KOPT-K1 (cell line): Measurements from ENCODE around the gene WDR1.

Experiments used
- H3K27ac ChIP-seq: fragments of 200-600 bp; sonication (generic); 2 replicates; pipeline ENCODE4 v1.5.1; 2016; ENCODE audit warnings: antibody characterized with exemption, mild to moderate bottlenecking, low read depth, low read length; ENCODE audit not compliant: poor library complexity, severe bottlenecking
- H3K36me3 ChIP-seq: fragments of 200-600 bp; sonication (generic); 2 replicates; pipeline ENCODE4 v1.5.1; 2017; ENCODE audit warnings: antibody characterized with exemption, mild to moderate bottlenecking, low read length, moderate library complexity; ENCODE audit not compliant: insufficient read depth
- H3K9me3 ChIP-seq: fragments of 200-600 bp; sonication (generic); 2 replicates; pipeline ENCODE4 v1.5.1; 2017; ENCODE audit warnings: antibody characterized with exemption, low read length, mild to moderate bottlenecking; ENCODE audit not compliant: insufficient read depth, poor library complexity, severe bottlenecking

The WDR1 gene

GRCh38 chr4:10090467-10091250 lies 25.9 kb downstream of the WDR1 start:
- Histone ChIP-seq H3K27ac (peak overlapping the region; percentile 90), H3K36me3 (peaks cover 90% of the 10 kb centered on the region)

GRCh38 chr4:10089346-10089745 lies 27.3 kb downstream of the WDR1 start:
- Histone ChIP-seq H3K9me3 (no peaks in the 10 kb centered on the region), H3K27ac (no peak overlapping the region), H3K36me3 (peaks cover 96% of the 10 kb centered on the region)

More at GRCh38 chr4:10090467-10091250, 25.9 kb downstream of the WDR1 start:
- no peaks in the 10 kb centered on the region for H3K9me3 ChIP-seq

GRCh38 chr4:10088135-10089010 lies 28.2 kb downstream of the WDR1 start:
- Histone ChIP-seq H3K27ac (no peak overlapping the region), H3K36me3 (peaks cover 100% of the 10 kb centered on the region), H3K9me3 (no peaks in the 10 kb centered on the region)

DNA sequence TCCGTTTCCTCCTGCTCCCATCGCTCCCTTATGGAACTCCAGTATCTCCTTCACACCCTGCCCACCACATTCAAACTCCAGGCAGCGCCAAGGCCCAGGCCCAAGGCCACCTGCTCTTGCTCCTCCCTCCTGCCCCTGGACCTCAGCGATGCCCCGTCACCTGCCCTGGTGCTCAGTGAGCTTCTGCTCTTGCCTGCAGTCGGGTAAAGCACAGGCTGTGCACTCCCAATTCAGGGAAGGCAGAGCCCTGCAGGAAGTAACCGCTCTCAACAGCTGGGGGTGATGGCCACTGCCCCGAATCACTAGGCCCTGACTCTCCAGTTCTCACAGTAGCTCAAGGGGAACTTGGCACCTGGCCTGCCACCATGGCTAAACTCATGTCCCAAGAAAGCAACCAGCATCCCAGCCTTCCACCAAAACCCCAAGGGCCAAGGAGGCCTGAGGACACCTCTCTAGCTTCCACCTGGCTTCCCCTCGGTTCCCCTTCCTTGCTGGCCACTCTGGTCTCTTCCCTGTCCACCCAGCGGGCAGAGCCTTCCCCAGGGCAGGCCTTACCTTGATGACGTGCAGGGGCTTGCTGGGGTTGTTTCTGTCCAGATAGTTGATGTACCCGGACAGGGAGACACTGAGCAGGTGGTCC lies 29.3 kb downstream of the WDR1 start:
- H3K36me3 ChIP-seq = peaks cover 100% of the 10 kb centered on the region
- H3K27ac ChIP-seq = no peak overlapping the region
- no peaks in the 10 kb centered on the region for H3K9me3 ChIP-seq

DNA sequence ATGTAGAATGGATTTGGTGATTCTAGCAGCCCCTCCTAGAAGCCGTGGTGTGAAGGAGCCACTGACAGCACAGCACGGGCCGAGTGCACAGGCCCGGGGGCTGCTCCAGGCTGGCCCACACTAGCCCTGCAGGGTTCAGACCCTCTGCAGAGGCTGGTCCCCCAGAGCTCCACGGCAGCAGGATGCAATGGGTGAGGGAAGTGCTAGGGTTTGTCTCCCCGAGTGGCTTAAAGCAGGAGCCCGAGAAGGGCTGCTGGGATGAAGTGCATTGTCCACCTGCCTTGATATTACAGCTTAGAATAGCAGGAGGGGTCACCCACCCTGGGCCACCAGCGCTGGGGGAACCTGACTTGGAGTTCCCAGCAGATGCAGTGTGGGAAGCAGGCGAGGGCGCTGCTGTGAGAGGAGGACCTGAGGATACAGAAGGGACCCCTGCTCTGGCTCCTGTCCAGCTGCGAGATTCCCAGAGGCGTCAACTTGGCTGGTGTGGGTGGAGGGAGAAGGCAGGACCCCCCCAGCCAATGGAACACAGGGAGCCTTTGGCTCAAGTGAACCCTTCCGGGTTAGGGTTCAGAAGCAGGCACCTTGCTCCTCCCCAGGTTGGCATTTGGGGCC lies 30.0 kb downstream of the WDR1 start:
- Histone ChIP-seq H3K9me3 (no peaks in the 10 kb centered on the region), H3K27ac (no peak overlapping the region), H3K36me3 (peaks cover 100% of the 10 kb centered on the region)

DNA sequence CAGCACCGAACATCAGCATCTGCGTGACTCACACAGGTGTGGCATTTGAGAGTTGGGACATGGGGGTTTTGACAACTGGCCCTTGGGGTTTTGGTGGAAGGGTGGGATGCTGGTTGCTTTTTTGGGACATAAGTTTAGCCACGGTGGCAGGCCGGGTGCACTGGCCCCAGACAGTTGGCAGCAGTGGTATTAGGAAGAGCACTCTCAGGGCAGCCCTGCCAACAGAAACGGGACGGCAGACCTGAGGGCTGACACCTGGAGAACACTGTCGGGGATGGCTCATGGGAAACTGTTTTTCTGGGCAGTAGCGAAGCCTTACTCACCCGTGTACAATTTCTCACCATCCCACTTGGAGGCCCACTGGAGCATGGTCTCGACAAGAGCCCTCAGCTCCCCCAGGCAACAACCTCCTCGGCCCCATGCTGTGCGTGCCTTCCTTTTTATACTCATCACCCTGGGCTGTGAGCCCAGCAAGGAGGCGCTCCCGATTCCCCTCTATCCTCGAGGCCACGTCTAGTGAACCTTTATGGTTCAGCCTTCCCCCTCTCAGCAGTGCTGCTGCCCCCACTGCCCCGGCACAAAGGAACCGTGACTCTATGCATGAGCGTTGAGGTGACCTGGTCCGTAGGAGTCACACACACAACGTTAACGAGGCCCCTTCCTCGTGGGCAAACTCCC lies 30.6 kb downstream of the WDR1 start:
- no peaks in the 10 kb centered on the region for H3K9me3 ChIP-seq
- H3K27ac ChIP-seq = no peak overlapping the region
- peaks cover 99% of the 10 kb centered on the region for H3K36me3 ChIP-seq

GRCh38 chr4:10085386-10085785 lies 31.2 kb downstream of the WDR1 start:
- H3K27ac ChIP-seq = no peak overlapping the region
- no peaks in the 10 kb centered on the region for H3K9me3 ChIP-seq
- H3K36me3 ChIP-seq = peaks cover 99% of the 10 kb centered on the region

DNA sequence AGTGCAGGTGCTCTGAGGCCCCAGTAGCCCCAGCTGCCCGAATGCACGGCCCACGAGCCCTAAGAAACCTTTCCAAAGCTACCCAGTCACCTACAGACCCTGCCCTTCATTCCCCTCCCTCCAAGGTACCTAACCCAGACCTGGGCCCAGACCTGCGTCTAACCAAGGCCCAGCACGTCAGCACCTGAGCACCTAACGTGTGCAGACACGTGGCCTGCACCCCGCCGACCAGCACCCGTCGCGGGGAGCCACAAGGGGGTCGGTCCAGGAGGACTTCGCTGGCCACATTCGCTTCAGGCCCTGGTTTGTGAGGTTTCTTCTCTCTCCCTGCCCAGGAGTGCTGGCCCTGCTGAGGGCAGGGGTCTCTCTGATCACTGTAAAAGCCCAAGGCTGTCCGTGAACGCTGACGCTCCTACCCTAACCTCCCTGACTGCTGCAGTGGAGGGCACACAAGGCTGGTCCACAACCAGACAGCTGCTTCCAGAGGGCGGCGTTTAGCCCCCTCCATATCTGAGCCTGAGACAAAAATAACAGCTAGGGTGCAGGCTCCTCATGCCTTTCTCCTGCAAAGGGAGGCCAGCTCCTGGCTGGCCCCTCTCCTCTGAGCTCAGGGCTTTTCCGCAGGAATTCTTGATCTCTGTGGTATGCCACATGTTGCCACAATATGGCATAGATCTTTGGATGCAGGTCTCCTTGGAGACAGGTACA lies 31.8 kb downstream of the WDR1 start:
- Histone ChIP-seq H3K36me3 (peaks cover 99% of the 10 kb centered on the region), H3K27ac (no peak overlapping the region), H3K9me3 (no peaks in the 10 kb centered on the region)

DNA sequence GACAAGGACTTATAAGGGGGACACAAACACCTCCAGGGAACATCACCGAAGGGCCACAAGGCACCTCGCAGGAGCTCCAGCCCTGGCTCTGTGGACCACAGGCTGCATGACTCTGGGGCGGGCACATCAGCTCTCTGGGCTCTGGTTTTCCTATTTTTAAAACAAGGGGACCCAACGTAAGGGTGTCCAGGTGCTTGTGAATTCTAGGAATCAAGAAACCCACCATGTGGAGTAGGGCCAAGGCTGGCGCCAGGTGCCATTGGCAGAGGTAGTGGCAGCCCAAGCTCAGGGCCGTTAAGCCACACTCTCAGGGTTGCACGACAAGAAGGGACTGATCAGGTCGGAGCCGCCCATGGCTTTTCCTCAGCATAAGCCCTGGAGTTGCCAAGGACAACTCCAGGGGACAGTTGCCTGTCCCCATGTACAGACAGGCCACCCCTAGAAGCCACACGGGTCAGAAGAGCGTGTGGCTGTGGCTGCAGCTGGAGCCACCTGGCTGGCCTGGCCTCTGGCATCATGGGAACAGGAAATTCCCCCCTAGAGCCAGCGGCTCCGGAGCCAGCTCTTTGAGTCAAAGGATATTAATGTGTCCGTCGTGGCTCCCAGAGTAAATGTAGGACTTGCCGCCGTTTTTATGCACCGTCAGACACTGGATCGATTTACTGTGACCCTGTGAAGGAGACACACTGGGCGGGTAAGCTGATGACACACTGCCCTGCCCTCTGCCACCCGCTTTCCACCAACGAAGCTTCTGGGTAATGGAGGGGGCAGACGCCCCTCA lies 32.5 kb downstream of the WDR1 start:
- Histone ChIP-seq H3K9me3 (no peaks in the 10 kb centered on the region), H3K27ac (no peak overlapping the region), H3K36me3 (peaks cover 99% of the 10 kb centered on the region)

GRCh38 chr4:10083331-10083771 lies 33.2 kb downstream of the WDR1 start:
- H3K36me3 ChIP-seq = peaks cover 99% of the 10 kb centered on the region
- H3K27ac ChIP-seq = no peak overlapping the region
- no peaks in the 10 kb centered on the region for H3K9me3 ChIP-seq

- Histone ChIP-seq H3K9me3 (no peaks in the 10 kb centered on the region), H3K36me3 (peaks cover 99% of the 10 kb centered on the region), H3K27ac (no peak overlapping the region)
These were observed 33.9 kb downstream of the WDR1 start for GRCh38 chr4:10082459-10083272.

DNA sequence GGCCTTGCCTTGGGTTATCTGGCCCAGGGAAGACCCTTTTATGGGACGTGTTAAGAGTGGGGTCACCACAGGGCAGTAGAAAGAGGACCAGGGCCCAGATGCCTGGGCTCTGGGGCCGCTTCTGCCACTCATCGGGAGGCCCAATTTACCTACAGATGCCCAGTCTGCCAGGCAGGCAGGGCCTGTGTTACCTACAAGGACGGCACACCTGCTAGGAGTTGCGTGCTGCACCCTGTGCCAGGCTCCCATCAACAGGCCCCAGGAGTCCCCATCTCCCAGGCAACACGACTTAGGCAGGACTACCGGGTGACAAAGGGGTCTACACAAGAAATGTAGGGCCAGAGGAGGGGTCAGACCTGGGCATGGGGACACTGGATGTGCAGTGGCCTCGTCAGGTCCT lies 34.6 kb downstream of the WDR1 start:
- H3K36me3 ChIP-seq = peaks cover 99% of the 10 kb centered on the region
- H3K27ac ChIP-seq = no peak overlapping the region
- no peaks in the 10 kb centered on the region for H3K9me3 ChIP-seq

- Histone ChIP-seq H3K36me3 (peaks cover 99% of the 10 kb centered on the region), H3K9me3 (no peaks in the 10 kb centered on the region), H3K27ac (no peak overlapping the region)
These were observed 35.4 kb downstream of the WDR1 start for GRCh38 chr4:10081218-10081606.
